ENCODE measurements around the gene BTNL2. TPM values are rescaled to one million over a fixed set of nuclear protein-coding genes. Genes with fewer than 3 reads are reported as not detected.

BTNL2 gene
- total RNA-seq, 1 experiment from 2014 or later, result not detected

- H3K9me3 ChIP-seq (replicated peaks), result no peaks in the 10 kb centered on the region
- H3K27ac ChIP-seq, result no peak overlapping the region
These were observed 23.2 kb upstream of the BTNL2 start for GRCh38 chr6:32430179-32430578.

GRCh38 chr6:32427934-32428474 is 21.0 kb upstream of the BTNL2 start:
- H3K4me3 ChIP-seq, result no peak overlapping the region
- no peak overlapping the region for H3K27ac ChIP-seq
- no peaks in the 10 kb centered on the region for H3K4me1 ChIP-seq
- no peaks in the 10 kb centered on the region for H3K36me3 ChIP-seq
- H3K9me3 ChIP-seq (replicated peaks), result no peaks in the 10 kb centered on the region
- no peaks in the 10 kb centered on the region for H3K27me3 ChIP-seq
- DNase-seq, result no peak

More at GRCh38 chr6:32430179-32430578, 23.2 kb upstream of the BTNL2 start:
- Histone ChIP-seq H3K27me3 (no peaks in the 10 kb centered on the region), H3K4me3 (no peak overlapping the region), H3K4me1 (no peaks in the 10 kb centered on the region), H3K36me3 (no peaks in the 10 kb centered on the region)
- no peak for DNase-seq

GRCh38 chr6:32427218-32427617 is 20.2 kb upstream of the BTNL2 start:
- H3K27ac ChIP-seq, result no peak overlapping the region
- no peaks in the 10 kb centered on the region for H3K9me3 ChIP-seq (replicated peaks)
- no peak for DNase-seq
- no peaks in the 10 kb centered on the region for H3K4me1 ChIP-seq
- H3K36me3 ChIP-seq, result no peaks in the 10 kb centered on the region
- no peak overlapping the region for H3K4me3 ChIP-seq
- no peaks in the 10 kb centered on the region for H3K27me3 ChIP-seq

- Histone ChIP-seq H3K9me3 (replicated peaks) (no peaks in the 10 kb centered on the region), H3K27me3 (no peaks in the 10 kb centered on the region), H3K36me3 (no peaks in the 10 kb centered on the region), H3K27ac (no peak overlapping the region), H3K4me3 (no peak overlapping the region), H3K4me1 (no peaks in the 10 kb centered on the region)
- no peak for DNase-seq
These were observed 19.4 kb upstream of the BTNL2 start for GRCh38 chr6:32426338-32426737.

GRCh38 chr6:32424589-32425300 is 17.8 kb upstream of the BTNL2 start:
- Histone ChIP-seq H3K36me3 (no peaks in the 10 kb centered on the region), H3K4me3 (no peak overlapping the region), H3K4me1 (no peaks in the 10 kb centered on the region), H3K27me3 (no peaks in the 10 kb centered on the region), H3K27ac (no peak overlapping the region), H3K9me3 (replicated peaks) (no peaks in the 10 kb centered on the region)
- no peak for DNase-seq

- Histone ChIP-seq H3K4me1 (no peaks in the 10 kb centered on the region), H3K4me3 (no peak overlapping the region), H3K27me3 (peaks cover 9% of the 10 kb centered on the region; the same call in 1 of the 2 replicates), H3K36me3 (no peaks in the 10 kb centered on the region), H3K9me3 (replicated peaks) (no peaks in the 10 kb centered on the region), H3K27ac (no peak overlapping the region)
- no peak for DNase-seq
These were observed 9.1 kb upstream of the BTNL2 start for GRCh38 chr6:32416036-32416435.

GRCh38 chr6:32415521-32416019 is 8.6 kb upstream of the BTNL2 start:
- no peak overlapping the region for H3K4me3 ChIP-seq
- H3K9me3 ChIP-seq (replicated peaks), result no peaks in the 10 kb centered on the region
- H3K27ac ChIP-seq, result no peak overlapping the region
- peaks cover 9% of the 10 kb centered on the region; the same call in 1 of the 2 replicates for H3K27me3 ChIP-seq
- no peaks in the 10 kb centered on the region for H3K36me3 ChIP-seq
- DNase-seq, result peak; percentile 66 to 80
- no peaks in the 10 kb centered on the region for H3K4me1 ChIP-seq

GRCh38 chr6:32413427-32414047 is 6.6 kb upstream of the BTNL2 start:
- peak; percentile 65 to 80 for DNase-seq
- Histone ChIP-seq H3K27ac (no peak overlapping the region), H3K4me1 (no peaks in the 10 kb centered on the region), H3K4me3 (no peak overlapping the region), H3K9me3 (replicated peaks) (no peaks in the 10 kb centered on the region), H3K27me3 (peaks cover 9% of the 10 kb centered on the region; the same call in 1 of the 2 replicates), H3K36me3 (no peaks in the 10 kb centered on the region)

- DNase-seq, result no peak
- no peak overlapping the region for H3K27ac ChIP-seq
- H3K4me3 ChIP-seq, result no peak overlapping the region
- H3K27me3 ChIP-seq, result peaks cover 9% of the 10 kb centered on the region; the same call in 1 of the 2 replicates
- H3K4me1 ChIP-seq, result no peaks in the 10 kb centered on the region
- no peaks in the 10 kb centered on the region for H3K9me3 ChIP-seq (replicated peaks)
- no peaks in the 10 kb centered on the region for H3K36me3 ChIP-seq
These were observed 4.8 kb upstream of the BTNL2 start for GRCh38 chr6:32411566-32412327.

GRCh38 chr6:32410906-32411305 is 3.9 kb upstream of the BTNL2 start:
- H3K9me3 ChIP-seq (replicated peaks), result no peaks in the 10 kb centered on the region
- H3K36me3 ChIP-seq, result no peaks in the 10 kb centered on the region
- no peak for DNase-seq
- no peak overlapping the region for H3K27ac ChIP-seq
- no peaks in the 10 kb centered on the region for H3K4me1 ChIP-seq
- peaks cover 6% of the 10 kb centered on the region; the same call in 1 of the 2 replicates for H3K27me3 ChIP-seq
- H3K4me3 ChIP-seq, result no peak overlapping the region

GRCh38 chr6:32406197-32406596 is 784 bp downstream of the BTNL2 start:
- H3K4me1 ChIP-seq, result no peaks in the 10 kb centered on the region
- no peak overlapping the region for H3K4me3 ChIP-seq
- no peaks in the 10 kb centered on the region for H3K36me3 ChIP-seq
- H3K27ac ChIP-seq, result no peak overlapping the region
- no peaks in the 10 kb centered on the region for H3K9me3 ChIP-seq (replicated peaks)
- peaks cover 6% of the 10 kb centered on the region; the same call in 1 of the 2 replicates for H3K27me3 ChIP-seq
- no peak for DNase-seq

- DNase-seq, result no peak
- Histone ChIP-seq H3K4me3 (no peak overlapping the region), H3K27me3 (peaks cover 6% of the 10 kb centered on the region; the same call in 1 of the 2 replicates), H3K9me3 (replicated peaks) (no peaks in the 10 kb centered on the region), H3K27ac (no peak overlapping the region), H3K36me3 (no peaks in the 10 kb centered on the region), H3K4me1 (no peaks in the 10 kb centered on the region)
These were observed 1.3 kb downstream of the BTNL2 start for GRCh38 chr6:32405656-32406055.

GRCh38 chr6:32402812-32403211 is 4.2 kb downstream of the BTNL2 start:
- H3K27me3 ChIP-seq, result peaks cover 6% of the 10 kb centered on the region; the same call in 1 of the 2 replicates
- H3K27ac ChIP-seq, result no peak overlapping the region
- H3K4me1 ChIP-seq, result no peaks in the 10 kb centered on the region
- no peaks in the 10 kb centered on the region for H3K9me3 ChIP-seq (replicated peaks)
- H3K36me3 ChIP-seq, result no peaks in the 10 kb centered on the region
- no peak for DNase-seq
- H3K4me3 ChIP-seq, result no peak overlapping the region

GRCh38 chr6:32401284-32401963 is 5.6 kb downstream of the BTNL2 start:
- Histone ChIP-seq H3K9me3 (replicated peaks) (no peaks in the 10 kb centered on the region), H3K27ac (no peak overlapping the region), H3K27me3 (peaks cover 6% of the 10 kb centered on the region; the same call in 1 of the 2 replicates), H3K36me3 (no peaks in the 10 kb centered on the region), H3K4me3 (no peak overlapping the region), H3K4me1 (no peaks in the 10 kb centered on the region)
- DNase-seq, result no peak
